HG03060 (cell line): ENCODE measurements around the gene KIAA1210.
"Not testable (repeated sequence)": the region's sequence is repeated elsewhere in the genome, so short reads cannot be mapped to it uniquely, and the experiment has no call there.

Experiments
- ATAC-seq: cut with Tn5 transposase; IDR thresholded peaks from one replicate; pipeline ENCODE4 v1.9.1; 2021; ENCODE audit warnings: low read depth, moderate number of reproducible peaks; ENCODE audit not compliant: unreplicated experiment

Gene KIAA1210

GRCh38 chrX:119042040-119042439, 85.6 kb downstream of the KIAA1210 start:
- no peak for ATAC-seq

GRCh38 chrX:119041175-119041574, 86.4 kb downstream of the KIAA1210 start:
- no peak for ATAC-seq

DNA sequence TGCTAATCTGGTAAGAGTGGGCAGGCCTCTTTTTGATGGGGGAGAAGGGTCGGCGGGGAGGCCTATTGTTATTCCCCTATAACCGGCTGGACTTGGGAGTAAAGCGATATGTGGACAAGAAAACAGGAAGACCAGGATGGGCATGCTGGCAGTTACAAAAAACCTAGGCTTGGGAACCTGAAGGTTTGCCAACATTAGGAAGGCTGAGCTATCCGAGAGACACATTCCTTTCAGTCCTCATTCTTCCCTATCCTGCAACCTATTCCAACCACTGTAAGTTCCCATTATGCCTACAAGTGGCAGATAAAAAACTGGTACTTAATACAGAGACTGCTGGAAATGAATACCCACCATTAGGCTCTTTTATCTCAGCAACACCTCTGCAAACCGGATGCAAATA, 87.2 kb downstream of the KIAA1210 start:
- no peak for ATAC-seq

DNA sequence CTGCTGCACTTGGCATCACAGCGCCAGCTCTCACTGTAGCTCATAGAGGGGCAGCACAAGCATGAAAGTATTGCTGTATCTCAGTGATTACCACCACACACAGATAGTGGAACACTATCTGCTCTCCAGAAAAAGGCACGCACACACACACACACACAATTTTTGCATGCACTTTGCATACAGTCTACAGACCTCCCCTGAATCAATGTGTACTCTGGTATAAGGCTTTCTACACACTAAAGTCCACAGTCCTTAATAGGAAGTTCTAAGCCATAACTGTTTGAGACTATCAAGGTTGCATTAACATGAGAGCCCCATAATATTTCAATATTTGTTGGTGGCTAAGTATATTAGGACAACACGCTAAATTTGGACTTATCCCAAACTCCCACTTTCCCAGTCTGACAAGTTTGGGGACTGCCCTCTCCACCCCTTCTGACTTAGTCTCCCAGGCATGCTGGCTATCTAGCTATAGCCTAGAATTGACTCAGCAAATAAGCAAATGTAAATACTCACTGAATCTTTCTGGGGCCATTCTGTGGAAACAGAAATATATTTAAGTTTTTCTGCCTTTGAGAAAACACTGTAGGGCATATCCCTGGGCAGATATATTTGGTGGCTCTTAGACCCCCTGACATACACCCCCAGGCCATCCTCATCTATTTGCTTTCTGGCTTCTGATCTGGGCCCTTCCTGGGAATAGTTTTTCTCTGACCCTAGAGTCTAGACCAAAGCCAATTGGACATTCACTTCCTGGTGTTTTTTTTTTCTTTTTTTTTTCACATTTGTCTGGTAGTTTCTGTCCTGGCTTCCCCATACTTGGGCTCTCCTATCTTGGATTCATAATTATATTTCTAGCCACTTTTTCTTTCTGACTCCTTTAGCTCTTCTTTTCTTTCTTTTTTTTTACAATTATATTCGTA, 91.2 kb downstream of the KIAA1210 start:
- no peak for ATAC-seq

- no peak for ATAC-seq
Observed at GRCh38 chrX:119030990-119031389, 96.6 kb downstream of the KIAA1210 start.

- ATAC-seq: not testable (repeated sequence)
Observed at GRCh38 chrX:119029656-119030055, 98.0 kb downstream of the KIAA1210 start.

- ATAC-seq: no peak
Observed at GRCh38 chrX:119028733-119029330, 98.8 kb downstream of the KIAA1210 start.
